Measurements from ENCODE around the gene NSUN5.

- TF ChIP-seq CTCF (IDR thresholded peaks at IDR 0.05) = no peak
- no peak for TF ChIP-seq POLR2A (IDR thresholded peaks at IDR 0.05)
These were observed 35.2 kb upstream of the NSUN5 start for GRCh38 chr7:73343671-73344380.
